ENCODE measurements around the gene ZNF23.
"Not testable (repeated sequence)": the region's sequence is repeated elsewhere in the genome, so short reads cannot be mapped to it uniquely, and the experiment has no call there.

The ZNF23 gene

GRCh38 chr16:71461686-71462648 lies at the start of gene ZNF23:
TSS of gene ZNF23 (minus strand) at chr16:71462247. CDS start at chr16:71456796, 5,451 bp downstream.
- peak; percentile 50 to 56 for DNase-seq (ENCODE audit: low read depth in 2 of 2, low spot score in 1 of 2)

DNA sequence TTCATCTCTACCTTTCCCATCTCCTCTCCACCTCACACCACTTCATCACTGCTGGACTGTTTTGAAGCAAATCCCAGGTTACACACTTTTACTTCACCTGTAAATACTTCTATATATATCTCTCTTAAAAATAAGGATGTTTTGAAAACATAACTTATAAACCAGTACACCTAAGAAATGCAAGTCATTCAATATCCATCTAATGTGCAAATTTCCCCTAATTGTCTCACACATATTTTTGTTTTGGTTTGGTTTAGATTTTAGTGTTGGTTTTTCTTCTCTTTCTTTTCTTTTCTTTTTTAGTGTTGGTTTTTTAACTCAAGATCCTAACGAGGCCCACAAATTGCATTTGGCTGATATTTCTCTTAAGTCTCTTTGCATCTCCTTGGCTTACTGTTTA lies 45.0 kb upstream of the ZNF23 start:
- no peak for DNase-seq (ENCODE audit: low read depth in 2 of 2, low spot score in 1 of 2)

GRCh38 chr16:71504901-71505300 lies 42.9 kb upstream of the ZNF23 start:
- DNase-seq (ENCODE audit: low read depth in 2 of 2, low spot score in 1 of 2): no peak

DNA sequence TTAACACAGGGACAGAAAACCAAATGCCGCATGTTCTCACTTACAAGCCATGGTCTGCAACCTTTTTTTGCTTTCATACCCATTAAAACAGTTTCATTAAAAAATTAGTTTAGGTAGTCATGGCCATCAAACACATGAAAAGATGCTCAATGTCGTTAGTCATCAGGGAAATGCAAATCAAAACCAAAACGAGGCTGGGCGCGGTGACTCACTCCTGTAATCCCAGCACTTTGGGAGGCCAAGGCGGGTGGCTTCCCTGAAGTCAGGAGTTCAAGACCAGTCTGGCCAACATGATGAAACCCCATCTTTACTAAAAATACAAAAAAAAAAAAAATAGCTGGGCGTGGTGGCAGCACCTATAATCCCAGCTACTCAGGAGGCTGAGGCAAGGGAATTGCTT lies 42.0 kb upstream of the ZNF23 start:
- not testable (repeated sequence) for DNase-seq (ENCODE audit: low read depth in 2 of 2, low spot score in 1 of 2)

DNA sequence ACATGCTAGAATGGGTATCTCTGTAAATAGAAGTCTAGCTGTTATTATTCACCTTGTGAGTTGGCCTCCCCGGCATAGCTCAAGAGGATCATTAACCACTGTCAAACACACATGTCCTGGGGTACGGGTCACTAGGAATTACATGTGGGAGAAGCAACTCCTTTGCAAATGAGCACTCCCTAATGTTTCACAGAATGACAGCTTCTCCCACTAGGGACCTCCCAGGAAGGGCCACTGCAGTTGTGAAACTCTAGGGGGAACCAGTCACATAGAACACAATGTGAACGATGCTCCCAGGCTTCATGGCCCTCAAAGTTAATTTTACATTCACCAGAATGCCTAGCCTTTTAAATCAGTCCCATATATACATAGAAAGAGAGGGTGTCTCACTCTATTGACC lies 39.5 kb upstream of the ZNF23 start:
- no peak for DNase-seq (ENCODE audit: low read depth in 2 of 2, low spot score in 1 of 2)

GRCh38 chr16:71500964-71501363 lies 38.9 kb upstream of the ZNF23 start:
- no peak for DNase-seq (ENCODE audit: low read depth in 2 of 2, low spot score in 1 of 2)

DNA sequence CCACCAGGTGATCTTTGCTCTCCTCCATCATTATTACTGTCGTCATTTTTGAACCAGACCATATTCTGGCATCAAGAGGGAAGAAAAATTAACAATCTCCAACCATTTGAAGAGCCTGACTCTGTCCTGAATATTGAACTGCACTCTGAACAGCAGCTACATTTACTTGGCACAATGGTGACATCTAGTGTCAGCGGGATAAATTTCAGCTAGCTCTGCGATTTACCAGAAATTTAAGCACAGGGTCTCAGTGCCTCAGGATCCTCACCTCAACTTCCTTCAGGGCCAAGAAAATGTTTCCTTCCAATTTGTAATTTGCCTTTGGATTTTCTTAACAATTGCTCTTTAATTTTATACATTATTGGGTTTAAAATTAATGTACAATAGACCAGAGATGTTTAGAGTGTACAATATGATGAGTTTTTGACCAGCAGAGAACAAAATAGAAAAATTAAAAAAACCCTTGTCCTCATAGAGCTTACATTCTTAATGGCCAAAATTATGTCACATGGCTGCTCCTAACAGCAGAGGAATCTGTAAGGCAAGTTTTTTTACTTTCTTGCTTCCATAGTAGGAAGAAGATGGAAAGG lies 37.8 kb upstream of the ZNF23 start:
- DNase-seq (ENCODE audit: low read depth in 2 of 2, low spot score in 1 of 2): peak in 1 of 2 donors; percentile 2

DNA sequence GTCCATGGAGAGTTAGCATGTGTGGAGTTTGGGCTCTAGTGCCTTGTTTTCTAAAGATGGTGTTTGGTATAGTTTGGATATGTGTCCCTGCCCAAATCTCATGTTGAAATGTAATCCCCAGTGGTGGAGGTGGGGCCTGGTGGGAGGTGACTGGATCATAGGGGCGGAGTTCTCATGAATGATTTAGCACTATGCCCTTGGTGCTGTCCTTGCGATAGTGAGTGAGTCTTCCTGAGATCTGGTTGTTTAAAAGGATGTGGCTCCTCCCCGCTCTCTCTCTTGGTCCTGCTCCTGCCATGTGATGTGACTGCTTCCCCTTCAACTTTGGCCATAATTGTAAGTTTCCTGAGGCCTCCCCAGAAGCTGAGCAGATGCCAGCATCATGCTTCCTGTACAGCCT lies 36.0 kb upstream of the ZNF23 start:
- DNase-seq (ENCODE audit: low read depth in 2 of 2, low spot score in 1 of 2): no peak

GRCh38 chr16:71493213-71493612 lies 31.2 kb upstream of the ZNF23 start:
- DNase-seq (ENCODE audit: low read depth in 2 of 2, low spot score in 1 of 2): no peak

DNA sequence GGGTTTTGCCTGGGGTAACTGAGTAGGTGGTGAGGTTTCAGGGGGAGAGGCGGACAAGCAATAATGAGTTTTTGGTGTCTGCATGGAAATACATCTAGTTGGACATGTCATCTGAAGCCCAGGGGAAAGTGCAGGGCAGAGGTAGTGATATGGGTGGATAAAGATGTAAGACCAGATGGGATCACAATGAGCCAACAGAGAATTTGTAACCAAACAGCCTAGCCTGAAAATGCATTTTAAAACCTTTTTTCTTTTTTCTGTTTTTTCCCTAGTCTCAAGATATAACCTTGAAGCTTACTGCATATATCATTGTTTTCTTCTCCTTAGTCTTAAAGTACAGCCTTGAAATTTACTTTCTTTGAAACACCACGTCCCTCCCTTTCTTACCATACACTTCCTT lies 30.7 kb upstream of the ZNF23 start:
- no peak for DNase-seq (ENCODE audit: low read depth in 2 of 2, low spot score in 1 of 2)

GRCh38 chr16:71491054-71491453 lies 29.0 kb upstream of the ZNF23 start:
- DNase-seq (ENCODE audit: low read depth in 2 of 2, low spot score in 1 of 2): no peak

DNA sequence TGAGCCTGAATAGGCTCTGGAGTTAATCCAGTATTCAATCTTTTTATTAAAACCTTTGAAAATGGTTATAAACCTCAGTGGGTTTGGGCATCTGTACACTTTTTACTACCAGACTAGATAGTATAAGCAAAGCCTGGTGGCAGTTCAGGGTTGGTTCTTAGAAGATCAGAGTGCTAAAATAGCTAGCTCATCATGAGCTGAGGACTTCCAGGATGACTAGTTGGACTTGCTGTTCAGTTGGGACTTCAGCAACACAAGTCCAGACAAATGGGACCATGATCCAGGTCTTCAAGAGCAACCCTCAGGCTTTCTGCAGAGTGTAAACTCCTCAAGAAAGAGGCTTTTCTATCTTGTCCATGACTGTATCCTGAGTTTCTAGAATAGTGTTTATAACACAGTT lies 28.3 kb upstream of the ZNF23 start:
- no peak for DNase-seq (ENCODE audit: low read depth in 2 of 2, low spot score in 1 of 2)

GRCh38 chr16:71489122-71489521 lies 27.1 kb upstream of the ZNF23 start, which contains the start of gene ZNF19:
TSS of gene ZNF19 (minus strand) at chr16:71489324. CDS start at chr16:71482114, 7,210 bp downstream.
- DNase-seq (ENCODE audit: low read depth in 2 of 2, low spot score in 1 of 2): no peak

DNA sequence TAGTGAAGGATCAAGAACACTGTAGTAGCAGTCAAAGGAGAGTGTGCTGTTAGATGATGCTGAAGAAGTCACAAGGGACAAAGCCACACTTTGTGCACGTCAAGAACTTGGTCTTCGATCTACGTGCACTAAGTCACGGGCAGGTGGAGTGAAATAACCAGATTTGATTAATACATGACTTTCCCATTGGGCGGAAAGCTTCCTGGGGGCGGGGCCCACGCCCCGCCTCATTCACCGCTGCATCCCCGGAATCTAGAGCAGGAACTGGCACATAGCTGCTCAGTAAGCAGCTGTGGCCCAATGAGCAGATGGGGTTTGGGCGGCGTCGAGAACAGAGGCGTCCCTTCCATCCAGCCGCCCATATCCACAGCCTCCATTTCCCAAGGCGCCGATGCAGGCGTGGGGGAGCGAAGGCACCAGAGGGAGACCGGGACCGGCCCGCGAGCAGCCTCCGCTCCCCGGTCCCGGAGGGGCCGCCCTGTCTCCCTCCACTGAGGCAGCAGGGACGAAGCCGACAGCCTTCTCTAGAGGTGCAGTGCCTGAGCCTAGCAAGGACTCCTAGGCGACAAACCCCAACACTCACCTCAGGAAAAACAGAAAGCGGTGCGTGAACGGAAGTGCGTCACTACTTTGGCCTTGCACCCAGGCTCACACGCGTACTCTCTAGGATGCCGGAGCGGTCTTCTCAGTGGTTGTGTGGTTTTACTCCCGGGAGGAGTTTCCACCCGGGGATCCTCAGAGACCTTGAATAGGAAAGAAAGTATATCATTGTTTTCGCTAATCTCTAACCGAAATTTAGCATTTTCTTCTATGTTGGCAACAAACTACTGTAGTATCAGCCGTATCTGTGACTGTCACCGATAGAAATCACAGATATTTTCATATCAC lies 22.2 kb upstream of the ZNF23 start:
- DNase-seq (ENCODE audit: low read depth in 2 of 2, low spot score in 1 of 2): peak; percentile 37 to 66

- no peak for DNase-seq (ENCODE audit: low read depth in 2 of 2, low spot score in 1 of 2)
Measured at GRCh38 chr16:71482569-71482968, 20.5 kb upstream of the ZNF23 start.

DNA sequence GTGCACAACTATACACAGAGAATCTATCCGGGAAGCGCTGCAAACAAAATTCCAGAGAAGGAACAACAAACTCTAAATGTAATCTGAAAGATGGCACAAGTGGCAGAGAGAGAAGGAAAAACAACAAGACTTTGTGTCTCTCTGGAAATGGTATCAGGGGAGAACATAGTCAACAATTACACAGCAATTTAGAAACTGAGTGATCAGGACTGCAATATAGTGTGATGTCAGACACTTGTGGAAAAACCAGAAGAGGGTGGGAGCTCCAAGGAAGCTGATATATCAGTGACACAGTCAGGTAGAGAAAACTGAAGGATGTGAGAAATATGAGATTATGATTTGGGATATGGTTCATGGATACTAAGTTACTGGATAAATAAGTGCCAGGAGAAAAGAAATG lies 18.9 kb upstream of the ZNF23 start:
- no peak for DNase-seq (ENCODE audit: low read depth in 2 of 2, low spot score in 1 of 2)

- DNase-seq (ENCODE audit: low read depth in 2 of 2, low spot score in 1 of 2): no peak
Measured at GRCh38 chr16:71479420-71479819, 17.4 kb upstream of the ZNF23 start.

- no peak for DNase-seq (ENCODE audit: low read depth in 2 of 2, low spot score in 1 of 2)
Measured at GRCh38 chr16:71476457-71477124, 14.5 kb upstream of the ZNF23 start.

GRCh38 chr16:71474864-71475263 lies 12.8 kb upstream of the ZNF23 start:
- DNase-seq (ENCODE audit: low read depth in 2 of 2, low spot score in 1 of 2): no peak

DNA sequence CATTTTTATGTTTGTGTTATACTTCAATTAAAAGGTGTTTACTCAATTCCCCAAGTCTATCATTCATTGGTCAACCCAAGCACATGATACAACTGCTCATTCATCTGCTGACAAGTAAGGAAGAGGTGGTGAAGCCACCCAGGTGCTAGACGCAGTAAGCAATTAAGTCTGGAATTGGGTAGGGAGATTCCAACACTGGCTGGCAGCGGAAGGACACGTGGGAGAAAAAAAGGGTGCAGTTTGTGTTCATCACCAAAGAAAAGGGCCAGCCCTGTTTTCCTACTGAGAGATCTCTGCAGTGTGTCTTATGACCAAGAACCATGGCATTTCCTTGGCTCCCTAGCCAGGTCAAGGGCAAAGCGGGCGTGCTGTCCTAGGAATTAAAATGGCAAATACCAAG lies 11.8 kb upstream of the ZNF23 start:
- DNase-seq (ENCODE audit: low read depth in 2 of 2, low spot score in 1 of 2): no peak

GRCh38 chr16:71472931-71473330 lies 10.9 kb upstream of the ZNF23 start:
- DNase-seq (ENCODE audit: low read depth in 2 of 2, low spot score in 1 of 2): no peak
